Loucy (cell line): ENCODE results near the gene TRIM33.

Experiments used
- H2AFZ ChIP-seq: fragments of 200-600 bp; sonication (generic); 2 replicates; pipeline ENCODE4 v1.6.0; 2016; ENCODE audit warnings: antibody characterized with exemption, mild to moderate bottlenecking, low read length, moderate library complexity
- H3F3A ChIP-seq: fragments of 200-600 bp; 2 replicates; pipeline ENCODE4 v1.6.0; 2016; ENCODE audit warnings: antibody characterized with exemption, low read depth, mild to moderate bottlenecking
- H3K27me3 ChIP-seq: fragments of 200-600 bp; sonication (generic); 2 replicates; pipeline ENCODE4 v1.6.1; 2014; ENCODE audit warnings: low read length, mild to moderate bottlenecking; ENCODE audit not compliant: insufficient read depth, poor library complexity, severe bottlenecking
- H3K36me3 ChIP-seq: fragments of 200-600 bp; sonication (generic); 2 replicates; pipeline ENCODE4 v1.6.1; 2016; ENCODE audit warnings: low read length; ENCODE audit not compliant: insufficient read depth
- H3K4me1 ChIP-seq: fragments of 200-600 bp; sonication (generic); 2 replicates; pipeline ENCODE4 v1.5.1; 2014; ENCODE audit warnings: low read length, mild to moderate bottlenecking; ENCODE audit not compliant: insufficient read depth, poor library complexity, severe bottlenecking
- H3K4me2 ChIP-seq: fragments of 200-600 bp; sonication (generic); 2 replicates; pipeline ENCODE4 v1.6.0; 2014; ENCODE audit warnings: antibody characterized with exemption, low read length, low read depth, mild to moderate bottlenecking; ENCODE audit not compliant: poor library complexity, severe bottlenecking
- H3K4me3 ChIP-seq: fragments of 200-600 bp; sonication (generic); 2 replicates; pipeline ENCODE4 v1.5.1; 2014; ENCODE audit warnings: low read length, mild to moderate bottlenecking, mixed read lengths; ENCODE audit not compliant: poor library complexity, severe bottlenecking
- H3K79me2 ChIP-seq: fragments of 200-600 bp; sonication (generic); 2 replicates; pipeline ENCODE4 v1.6.1; 2014; ENCODE audit warnings: low read length; ENCODE audit not compliant: insufficient read depth
- H3K9ac ChIP-seq: fragments of 200-600 bp; sonication (generic); 2 replicates; pipeline ENCODE4 v1.6.0; 2014; ENCODE audit warnings: mild to moderate bottlenecking, low read depth, low read length, moderate library complexity; ENCODE audit not compliant: poor library complexity, severe bottlenecking
- H3K9me2 ChIP-seq: fragments of 200-600 bp; sonication (generic); replicated peaks from 2 replicates; pipeline ENCODE4 v1.6.1; 2016; ENCODE audit warnings: low read depth, low read length, mixed read lengths
- H3K9me3 ChIP-seq: fragments of 200-600 bp; sonication (generic); 2 replicates; pipeline ENCODE4 v1.6.1; 2014; ENCODE audit warnings: mild to moderate bottlenecking, antibody characterized with exemption, low read length, low read depth; ENCODE audit not compliant: insufficient read depth
- H4K20me1 ChIP-seq: fragments of 200-600 bp; sonication (generic); 2 replicates; pipeline ENCODE4 v1.6.0; 2014; ENCODE audit warnings: antibody characterized with exemption, low read length, mild to moderate bottlenecking; ENCODE audit not compliant: insufficient read depth, poor library complexity, severe bottlenecking
- EZH2phosphoT487 ChIP-seq: fragments of 200-600 bp; IDR thresholded peaks from 2 replicates; pipeline ENCODE4 v1.6.1; 2018; ENCODE audit warnings: antibody characterized with exemption, mild to moderate bottlenecking, moderate library complexity, borderline replicate concordance
- TF ChIP-seq, protein P1 (sequence below): fragments of 200-600 bp; sonication (generic); conservative IDR thresholded peaks from 2 replicates; pipeline ENCODE4 v1.5.1; 2014; ENCODE audit warnings: mild to moderate bottlenecking, antibody characterized with exemption, low read length

Gene TRIM33

GRCh38 chr1:114467491-114467890, 43.5 kb downstream of the TRIM33 start:
- H3K27me3 ChIP-seq, result no peaks in the 10 kb centered on the region
- peaks cover 92% of the 10 kb centered on the region for H4K20me1 ChIP-seq
- no peaks in the 10 kb centered on the region for H3K9me3 ChIP-seq
- H3K36me3 ChIP-seq, result peaks cover 6% of the 10 kb centered on the region; the same call in 1 of the 2 replicates
- H3K4me2 ChIP-seq, result peak overlapping the region; percentile 52
- H3K4me3 ChIP-seq, result peak overlapping the region; percentile 4
- H3K9ac ChIP-seq, result peak overlapping the region; percentile 20
- TF ChIP-seq EZH2phosphoT487, result no peak
- TF ChIP-seq, protein P1, sequence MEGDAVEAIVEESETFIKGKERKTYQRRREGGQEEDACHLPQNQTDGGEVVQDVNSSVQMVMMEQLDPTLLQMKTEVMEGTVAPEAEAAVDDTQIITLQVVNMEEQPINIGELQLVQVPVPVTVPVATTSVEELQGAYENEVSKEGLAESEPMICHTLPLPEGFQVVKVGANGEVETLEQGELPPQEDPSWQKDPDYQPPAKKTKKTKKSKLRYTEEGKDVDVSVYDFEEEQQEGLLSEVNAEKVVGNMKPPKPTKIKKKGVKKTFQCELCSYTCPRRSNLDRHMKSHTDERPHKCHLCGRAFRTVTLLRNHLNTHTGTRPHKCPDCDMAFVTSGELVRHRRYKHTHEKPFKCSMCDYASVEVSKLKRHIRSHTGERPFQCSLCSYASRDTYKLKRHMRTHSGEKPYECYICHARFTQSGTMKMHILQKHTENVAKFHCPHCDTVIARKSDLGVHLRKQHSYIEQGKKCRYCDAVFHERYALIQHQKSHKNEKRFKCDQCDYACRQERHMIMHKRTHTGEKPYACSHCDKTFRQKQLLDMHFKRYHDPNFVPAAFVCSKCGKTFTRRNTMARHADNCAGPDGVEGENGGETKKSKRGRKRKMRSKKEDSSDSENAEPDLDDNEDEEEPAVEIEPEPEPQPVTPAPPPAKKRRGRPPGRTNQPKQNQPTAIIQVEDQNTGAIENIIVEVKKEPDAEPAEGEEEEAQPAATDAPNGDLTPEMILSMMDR, result no peak
- no peaks in the 10 kb centered on the region for H3K9me2 ChIP-seq
- H2AFZ ChIP-seq, result no peak overlapping the region
- no peaks in the 10 kb centered on the region for H3F3A ChIP-seq
- H3K79me2 ChIP-seq, result peaks cover 95% of the 10 kb centered on the region
- H3K4me1 ChIP-seq, result peaks cover 27% of the 10 kb centered on the region

GRCh38 chr1:114466334-114467014, 44.5 kb downstream of the TRIM33 start:
- H3K4me2 ChIP-seq, result peak overlapping the region; percentile 52
- H3K27me3 ChIP-seq, result no peaks in the 10 kb centered on the region
- H3K9me3 ChIP-seq, result no peaks in the 10 kb centered on the region
- H2AFZ ChIP-seq, result no peak overlapping the region
- H3K9me2 ChIP-seq, result no peaks in the 10 kb centered on the region
- no peak overlapping the region for H3K4me3 ChIP-seq
- peaks cover 94% of the 10 kb centered on the region for H4K20me1 ChIP-seq
- H3K79me2 ChIP-seq, result peaks cover 95% of the 10 kb centered on the region
- TF ChIP-seq, protein P1, result no peak
- no peak for TF ChIP-seq EZH2phosphoT487
- H3K9ac ChIP-seq, result no peak overlapping the region
- no peaks in the 10 kb centered on the region for H3F3A ChIP-seq
- peaks cover 15% of the 10 kb centered on the region; the same call in 1 of the 2 replicates for H3K36me3 ChIP-seq
- peaks cover 27% of the 10 kb centered on the region for H3K4me1 ChIP-seq

DNA sequence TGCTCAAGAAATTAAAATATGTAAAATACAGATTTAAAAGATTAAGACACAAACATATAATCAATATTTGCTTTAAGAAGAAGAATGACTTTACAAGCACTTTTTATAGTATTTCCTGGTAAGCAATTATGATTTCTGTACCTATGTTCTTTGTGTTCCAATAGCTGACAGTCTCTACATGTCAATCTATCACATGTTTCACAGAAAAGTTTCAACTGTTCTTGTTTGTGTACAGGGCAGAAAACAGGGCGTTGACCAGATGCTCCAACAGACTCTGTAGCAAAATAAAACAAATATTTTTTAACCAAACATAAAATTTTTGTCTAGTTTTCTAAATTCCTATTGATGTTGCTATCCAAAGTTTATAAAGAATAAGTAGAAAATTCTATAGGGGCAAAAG, 48.0 kb downstream of the TRIM33 start:
- no peak for TF ChIP-seq EZH2phosphoT487
- Histone ChIP-seq H3K9me3 (peaks cover 7% of the 10 kb centered on the region), H3K4me3 (no peak overlapping the region), H3K9me2 (no peaks in the 10 kb centered on the region), H4K20me1 (peaks cover 70% of the 10 kb centered on the region), H3K4me1 (peaks cover 21% of the 10 kb centered on the region), H3K79me2 (peaks cover 78% of the 10 kb centered on the region), H3F3A (no peaks in the 10 kb centered on the region), H3K27me3 (no peaks in the 10 kb centered on the region), H3K9ac (no peak overlapping the region), H3K4me2 (no peak overlapping the region), H2AFZ (no peak overlapping the region), H3K36me3 (peaks cover 46% of the 10 kb centered on the region)

GRCh38 chr1:114462341-114462740, 48.7 kb downstream of the TRIM33 start:
- Histone ChIP-seq H2AFZ (no peak overlapping the region), H3K9me3 (peaks cover 7% of the 10 kb centered on the region), H3K36me3 (peaks cover 52% of the 10 kb centered on the region), H3K4me2 (no peak overlapping the region), H3K79me2 (peaks cover 76% of the 10 kb centered on the region), H3K4me1 (peaks cover 15% of the 10 kb centered on the region), H3K4me3 (no peak overlapping the region), H3K27me3 (no peaks in the 10 kb centered on the region), H3F3A (no peaks in the 10 kb centered on the region), H3K9me2 (no peaks in the 10 kb centered on the region), H3K9ac (no peak overlapping the region), H4K20me1 (peaks cover 63% of the 10 kb centered on the region)
- TF ChIP-seq, protein P1, result no peak
- no peak for TF ChIP-seq EZH2phosphoT487
